Measurements from ENCODE around the gene GULP1. TPM values are rescaled to one million over a fixed set of nuclear protein-coding genes. Genes with fewer than 3 reads are reported as not detected.
A peak's percentile ranks its signal among the peaks of the same experiment; 100 is the strongest.

Gene GULP1
- total and polyA plus RNA-seq, 12 donors: 5.8 to 122 (median 51.5) TPM

DNA sequence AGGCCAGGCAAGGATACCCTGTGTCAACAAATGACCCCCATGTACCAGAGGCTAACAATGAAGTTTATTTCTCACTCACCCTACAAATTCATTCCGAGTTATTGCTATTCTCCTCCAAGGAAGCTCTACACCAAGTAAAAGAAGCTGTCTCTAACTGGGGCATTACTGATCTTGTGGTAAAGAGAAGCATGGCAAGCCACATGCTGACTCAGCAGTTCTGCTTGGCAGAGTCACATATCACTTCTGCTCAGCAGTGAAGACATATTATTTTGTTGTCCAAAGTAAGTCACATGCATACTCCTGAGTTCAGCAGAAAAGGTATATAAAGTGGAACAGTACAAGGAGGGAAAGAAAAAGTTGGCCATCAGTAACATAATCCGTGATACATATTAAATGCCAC lies 315.8 kb downstream of the GULP1 start:
- H3K27me3 ChIP-seq: no peaks in the 10 kb centered on the region
- H3K36me3 ChIP-seq (replicated peaks in 1 of 2): no peaks in the 10 kb centered on the region
- 29 to 45% (median 41%) methylated on average over 2 of the region's 2 CpGs for WGBS, 4 donors
- no peaks in the 10 kb centered on the region for H3K4me1 ChIP-seq (replicated peaks in 1 of 2)
- no peaks in the 10 kb centered on the region for H3K9me3 ChIP-seq (replicated peaks in 1 of 3)
- no peak overlapping the region for H3K27ac ChIP-seq
- no peak overlapping the region for H3K4me3 ChIP-seq
- intact Hi-C loops (cut with DNase I): no loop called here
- TF ChIP-seq, protein P1, sequence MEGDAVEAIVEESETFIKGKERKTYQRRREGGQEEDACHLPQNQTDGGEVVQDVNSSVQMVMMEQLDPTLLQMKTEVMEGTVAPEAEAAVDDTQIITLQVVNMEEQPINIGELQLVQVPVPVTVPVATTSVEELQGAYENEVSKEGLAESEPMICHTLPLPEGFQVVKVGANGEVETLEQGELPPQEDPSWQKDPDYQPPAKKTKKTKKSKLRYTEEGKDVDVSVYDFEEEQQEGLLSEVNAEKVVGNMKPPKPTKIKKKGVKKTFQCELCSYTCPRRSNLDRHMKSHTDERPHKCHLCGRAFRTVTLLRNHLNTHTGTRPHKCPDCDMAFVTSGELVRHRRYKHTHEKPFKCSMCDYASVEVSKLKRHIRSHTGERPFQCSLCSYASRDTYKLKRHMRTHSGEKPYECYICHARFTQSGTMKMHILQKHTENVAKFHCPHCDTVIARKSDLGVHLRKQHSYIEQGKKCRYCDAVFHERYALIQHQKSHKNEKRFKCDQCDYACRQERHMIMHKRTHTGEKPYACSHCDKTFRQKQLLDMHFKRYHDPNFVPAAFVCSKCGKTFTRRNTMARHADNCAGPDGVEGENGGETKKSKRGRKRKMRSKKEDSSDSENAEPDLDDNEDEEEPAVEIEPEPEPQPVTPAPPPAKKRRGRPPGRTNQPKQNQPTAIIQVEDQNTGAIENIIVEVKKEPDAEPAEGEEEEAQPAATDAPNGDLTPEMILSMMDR (IDR thresholded peaks at IDR 0.05): no peak
- no peak for TF ChIP-seq POLR2A (IDR thresholded peaks at IDR 0.05)
- DNase-seq: peak in 1 of 7 donors; percentile 4

- no peak overlapping the region for H3K4me3 ChIP-seq
- no peak for DNase-seq
- H3K36me3 ChIP-seq (replicated peaks in 1 of 2): no peaks in the 10 kb centered on the region
- 92 to 98% (median 95%) methylated on average over 1 of the region's 1 CpG for WGBS, 4 donors
- TF ChIP-seq, protein P1 (IDR thresholded peaks at IDR 0.05): no peak
- TF ChIP-seq POLR2A (IDR thresholded peaks at IDR 0.05): no peak
- no peaks in the 10 kb centered on the region for H3K4me1 ChIP-seq (replicated peaks in 1 of 2)
- H3K27me3 ChIP-seq: no peaks in the 10 kb centered on the region
- no peak overlapping the region for H3K27ac ChIP-seq
- H3K9me3 ChIP-seq (replicated peaks in 1 of 3): no peaks in the 10 kb centered on the region
- intact Hi-C loops (cut with DNase I): no loop called here
Observed at GRCh38 chr2:188609321-188610049, 317.8 kb downstream of the GULP1 start.

DNA sequence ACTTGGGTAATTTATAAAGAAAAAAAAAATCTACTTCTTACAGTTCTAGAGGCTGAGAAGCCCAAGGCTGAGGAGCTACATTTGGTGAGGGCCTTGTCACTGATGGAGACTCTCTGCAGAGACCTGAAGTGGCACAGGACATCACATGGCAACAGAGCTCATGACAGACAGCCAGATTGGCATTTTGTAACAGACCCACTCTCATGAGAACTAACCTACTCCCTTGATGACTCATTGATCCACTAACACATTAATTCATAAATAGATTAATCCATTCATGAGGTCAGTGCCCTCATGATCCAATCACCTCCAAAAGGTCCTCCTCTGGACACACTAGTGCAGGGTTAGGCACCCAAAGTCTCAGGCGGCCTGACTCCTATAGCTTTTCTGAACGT lies 318.4 kb downstream of the GULP1 start:
- no peak for DNase-seq
- Histone ChIP-seq H3K9me3 (replicated peaks in 1 of 3) (no peaks in the 10 kb centered on the region), H3K27ac (no peak overlapping the region), H3K4me3 (no peak overlapping the region), H3K27me3 (no peaks in the 10 kb centered on the region), H3K36me3 (replicated peaks in 1 of 2) (no peaks in the 10 kb centered on the region), H3K4me1 (replicated peaks in 1 of 2) (no peaks in the 10 kb centered on the region)
- TF ChIP-seq POLR2A (IDR thresholded peaks at IDR 0.05): no peak
- TF ChIP-seq, protein P1 (IDR thresholded peaks at IDR 0.05): no peak
- intact Hi-C loops (cut with DNase I): no loop called here
- 90 to 100% (median 93%) methylated on average over 2 of the region's 2 CpGs for WGBS, 4 donors

- H3K27ac ChIP-seq: no peak overlapping the region
- no peaks in the 10 kb centered on the region for H3K27me3 ChIP-seq
- intact Hi-C loops (cut with DNase I): no loop called here
- no peaks in the 10 kb centered on the region for H3K9me3 ChIP-seq (replicated peaks in 1 of 3)
- 72 to 80% (median 79%) methylated on average over 2 of the region's 2 CpGs for WGBS, 4 donors
- no peak for TF ChIP-seq POLR2A (IDR thresholded peaks at IDR 0.05)
- TF ChIP-seq, protein P1 (IDR thresholded peaks at IDR 0.05): no peak
- no peak overlapping the region for H3K4me3 ChIP-seq
- no peak for DNase-seq
- H3K36me3 ChIP-seq (replicated peaks in 1 of 2): no peaks in the 10 kb centered on the region
- no peaks in the 10 kb centered on the region for H3K4me1 ChIP-seq (replicated peaks in 1 of 2)
Observed at GRCh38 chr2:188610827-188611226, 319.2 kb downstream of the GULP1 start.

Data from adrenal gland (tissue), 12 donors.